Heart left ventricle (tissue), 13 donors: Measurements from ENCODE around the gene RAB26.
"Not testable (repeated sequence)": the region's sequence is repeated elsewhere in the genome, so short reads cannot be mapped to it uniquely, and the experiment has no call there.

Experiments
- POLR2A ChIP-seq, 2 donors: fragments of 450-650 bp; IDR thresholded peaks; one replicate each; pipeline ENCODE4 v1.6.1; 2017; ENCODE audit warnings: antibody characterized with exemption in 2 of 2, mild to moderate bottlenecking in 2 of 2, moderate library complexity in 2 of 2
- TF ChIP-seq, protein P1 (sequence below), 12 donors: fragments of 200-600 bp; sonication (generic) in 4 of 12; IDR thresholded peaks; one replicate each; pipeline versions ENCODE4 v1.5.0 to v1.8.0; 2018 to 2022; ENCODE audit warnings: antibody characterized with exemption in 12 of 12, mild to moderate bottlenecking in 5 of 12
- donor health status: ischemic (EF 13 %, LVEDD 7.1; RV severe dilation, severe dysfunction).
- donor health status: DM: no; HTN: yes; CAD: no.
- donor health status: DM: no; HTN: no; CAD: no.
- donor health status: ischemic (EF 25% LVEDD 6.9; RV normal size, moderate dysfunction).
- donor health status: ischemic (EF 25% LVEDD 5.7; RV mildly dilated, moderate dysfunction).
- donor health status: ischemic (EF 35%, LVEDD 5.7; RV mildly dilated, moderate dysfunction).
- donor health status: nonischemic (EF 11% LVEDD 7.7; RV severe dilation, severe dysfunction).
- donor health status: DM: yes; HTN: yes; CAD: no.
- donor health status: PGD.
- donor health status: ischemic (EF 29% LVEDD 5.4; RV normal size, mild dysfunction).
- donor health status: nonischemic (EF 23%, LVEDD 6.1; RV moderate dilation, normal function).

- not testable (repeated sequence) for TF ChIP-seq POLR2A (IDR thresholded peaks at IDR 0.05)
- TF ChIP-seq, protein P1, sequence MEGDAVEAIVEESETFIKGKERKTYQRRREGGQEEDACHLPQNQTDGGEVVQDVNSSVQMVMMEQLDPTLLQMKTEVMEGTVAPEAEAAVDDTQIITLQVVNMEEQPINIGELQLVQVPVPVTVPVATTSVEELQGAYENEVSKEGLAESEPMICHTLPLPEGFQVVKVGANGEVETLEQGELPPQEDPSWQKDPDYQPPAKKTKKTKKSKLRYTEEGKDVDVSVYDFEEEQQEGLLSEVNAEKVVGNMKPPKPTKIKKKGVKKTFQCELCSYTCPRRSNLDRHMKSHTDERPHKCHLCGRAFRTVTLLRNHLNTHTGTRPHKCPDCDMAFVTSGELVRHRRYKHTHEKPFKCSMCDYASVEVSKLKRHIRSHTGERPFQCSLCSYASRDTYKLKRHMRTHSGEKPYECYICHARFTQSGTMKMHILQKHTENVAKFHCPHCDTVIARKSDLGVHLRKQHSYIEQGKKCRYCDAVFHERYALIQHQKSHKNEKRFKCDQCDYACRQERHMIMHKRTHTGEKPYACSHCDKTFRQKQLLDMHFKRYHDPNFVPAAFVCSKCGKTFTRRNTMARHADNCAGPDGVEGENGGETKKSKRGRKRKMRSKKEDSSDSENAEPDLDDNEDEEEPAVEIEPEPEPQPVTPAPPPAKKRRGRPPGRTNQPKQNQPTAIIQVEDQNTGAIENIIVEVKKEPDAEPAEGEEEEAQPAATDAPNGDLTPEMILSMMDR (IDR thresholded peaks at IDR 0.05), result not testable (repeated sequence)
Measured at GRCh38 chr16:2129251-2129650, 19.2 kb upstream of the RAB26 start.
